HuH-7 (cell line): ENCODE measurements around the gene DAGLB.
"Not testable (repeated sequence)": the region's sequence is repeated elsewhere in the genome, so short reads cannot be mapped to it uniquely, and the experiment has no call there.

Source experiments
- DNase-seq: peaks from one replicate; pipeline ENCODE4 v3.0.0; 2011; ENCODE audit warnings: low spot score

DAGLB gene

GRCh38 chr7:6397759-6398495 lies 49.8 kb downstream of the DAGLB start:
- not testable (repeated sequence) for DNase-seq

DNA sequence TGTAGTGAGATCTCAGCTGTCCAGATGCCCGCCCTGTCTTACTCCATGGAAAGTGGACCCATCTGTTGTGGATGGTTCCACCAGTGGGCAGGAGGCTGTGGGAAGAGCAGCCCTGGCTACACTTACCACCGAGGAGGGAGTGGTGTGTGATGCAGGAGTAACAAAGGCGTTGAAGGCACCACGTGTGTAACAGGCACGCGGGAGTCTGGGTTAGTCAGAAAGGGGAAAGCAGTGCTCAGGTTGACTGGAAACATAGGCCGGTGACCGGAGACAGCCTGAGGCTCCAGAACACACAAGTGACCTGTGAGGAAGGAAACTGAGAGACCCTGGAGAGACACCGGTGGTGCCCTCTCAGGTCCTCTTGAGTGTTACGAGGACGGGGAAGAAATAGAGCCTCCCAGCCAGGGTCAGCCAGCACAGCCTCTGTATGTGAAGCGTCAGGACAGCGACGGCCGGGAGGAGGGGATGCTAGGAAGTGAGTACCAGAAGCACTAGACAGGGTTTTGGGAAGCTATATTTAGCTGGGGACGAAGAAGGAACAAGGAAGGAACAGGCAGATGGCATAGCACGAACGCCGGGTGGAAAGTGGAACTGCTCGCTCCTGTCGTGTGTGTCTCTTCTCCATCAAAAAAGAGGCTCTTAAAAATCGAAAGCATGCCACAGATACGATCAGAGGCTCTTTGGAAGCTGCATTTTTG lies 51.7 kb downstream of the DAGLB start:
- no peak for DNase-seq

DNA sequence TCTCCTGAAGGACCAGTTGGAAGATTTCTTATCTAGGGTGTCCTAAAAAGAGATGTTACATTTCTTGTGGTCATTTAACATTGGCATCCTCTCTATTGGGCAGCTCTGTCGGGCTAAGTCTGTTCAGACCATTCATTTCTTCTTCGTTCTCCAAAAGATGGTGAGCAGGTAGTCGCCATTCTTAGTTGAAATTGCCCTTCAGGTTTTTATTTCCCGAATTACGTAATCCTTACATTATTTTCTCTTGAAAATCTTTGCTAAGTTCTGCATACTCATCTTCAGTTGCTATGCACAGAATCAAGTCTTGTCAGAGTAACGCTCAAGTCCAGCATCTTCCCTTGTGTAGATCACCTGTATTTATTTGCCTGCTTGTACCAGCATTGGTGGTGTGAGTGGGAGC lies 53.6 kb downstream of the DAGLB start:
- DNase-seq, result no peak

DNA sequence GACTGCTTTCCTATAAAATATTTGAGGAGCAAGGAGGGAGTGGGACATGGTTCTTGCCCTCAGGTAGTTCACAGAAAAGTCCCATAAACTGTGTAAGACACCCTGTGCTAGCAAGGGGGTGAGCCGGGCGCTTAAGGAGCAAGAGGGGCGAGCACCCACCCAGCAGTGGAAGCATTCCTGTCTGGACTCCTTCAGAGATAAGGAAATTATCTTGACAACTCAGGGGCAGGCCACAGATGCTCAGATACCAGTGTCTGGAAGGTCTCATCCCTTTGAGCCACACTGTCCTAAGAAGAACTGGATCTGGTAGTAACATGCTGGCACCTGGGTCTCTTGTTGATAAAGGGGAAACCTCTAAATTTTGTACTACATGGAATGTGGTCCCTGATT lies 54.1 kb downstream of the DAGLB start:
- DNase-seq, result no peak

DNA sequence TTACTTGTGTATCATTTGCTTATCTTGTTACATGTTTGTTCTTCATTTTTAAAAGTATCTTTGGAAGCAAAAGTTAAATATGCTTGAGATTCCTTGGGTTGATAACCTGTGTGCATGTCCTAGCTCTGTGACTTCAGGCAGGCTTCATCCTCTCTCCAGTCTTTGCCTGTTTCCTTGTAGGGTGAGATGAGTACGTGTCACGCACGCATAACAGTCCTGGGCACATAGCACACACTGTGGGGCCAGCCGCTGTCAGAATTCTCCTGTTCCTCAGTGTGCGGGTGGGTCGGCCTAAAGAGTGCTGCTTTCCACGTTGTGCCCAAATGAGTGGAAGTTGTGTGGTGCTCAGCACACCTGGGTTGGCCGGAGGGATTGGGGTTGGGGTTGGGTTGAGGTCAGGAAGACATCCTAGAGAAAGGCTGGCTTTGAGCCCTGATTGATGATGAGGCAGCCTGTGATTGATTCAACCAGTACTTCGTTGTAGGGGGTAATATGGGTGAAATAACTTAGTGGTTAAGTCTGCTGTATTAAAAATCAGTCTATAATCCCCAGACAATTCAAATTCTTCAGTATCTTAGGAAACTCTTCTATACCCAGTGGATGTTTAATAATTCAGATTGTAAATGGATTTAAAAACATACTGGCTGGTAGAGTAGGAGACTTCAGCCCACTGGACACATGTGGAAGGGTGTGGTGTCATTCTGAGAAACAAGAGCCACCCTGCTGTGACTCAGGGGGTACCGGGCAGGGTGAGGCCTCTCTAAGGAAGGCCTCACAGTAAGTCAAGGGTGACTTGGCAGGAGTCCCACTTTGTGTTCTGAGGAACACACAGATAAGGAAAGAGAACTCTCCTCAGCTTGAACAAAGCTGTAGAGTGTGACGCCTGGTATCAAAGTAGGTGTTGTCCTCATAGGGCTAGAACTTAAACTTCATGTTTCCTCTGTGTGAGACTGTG lies 54.8 kb downstream of the DAGLB start:
- DNase-seq, result no peak

DNA sequence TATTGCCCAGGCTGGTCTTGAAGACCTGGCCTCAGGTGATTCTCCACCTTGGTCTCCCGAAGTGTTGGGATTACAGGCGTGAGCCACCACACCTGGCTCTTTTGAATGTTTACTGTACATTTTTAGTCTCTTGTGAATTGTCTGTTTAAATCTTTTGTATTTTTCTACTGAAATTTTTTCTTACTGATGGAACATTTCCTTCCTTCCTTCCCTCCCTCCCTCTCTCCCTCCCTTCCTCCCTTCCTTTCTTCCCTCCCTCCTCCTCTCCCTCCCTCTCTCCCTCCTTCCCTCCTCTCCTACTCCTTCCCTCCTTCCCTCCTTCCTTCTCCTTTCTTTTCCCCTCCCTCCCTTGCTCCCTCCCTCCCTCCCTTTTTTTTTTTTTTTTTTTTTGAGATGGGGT lies 58.0 kb downstream of the DAGLB start:
- DNase-seq, result no peak

DNA sequence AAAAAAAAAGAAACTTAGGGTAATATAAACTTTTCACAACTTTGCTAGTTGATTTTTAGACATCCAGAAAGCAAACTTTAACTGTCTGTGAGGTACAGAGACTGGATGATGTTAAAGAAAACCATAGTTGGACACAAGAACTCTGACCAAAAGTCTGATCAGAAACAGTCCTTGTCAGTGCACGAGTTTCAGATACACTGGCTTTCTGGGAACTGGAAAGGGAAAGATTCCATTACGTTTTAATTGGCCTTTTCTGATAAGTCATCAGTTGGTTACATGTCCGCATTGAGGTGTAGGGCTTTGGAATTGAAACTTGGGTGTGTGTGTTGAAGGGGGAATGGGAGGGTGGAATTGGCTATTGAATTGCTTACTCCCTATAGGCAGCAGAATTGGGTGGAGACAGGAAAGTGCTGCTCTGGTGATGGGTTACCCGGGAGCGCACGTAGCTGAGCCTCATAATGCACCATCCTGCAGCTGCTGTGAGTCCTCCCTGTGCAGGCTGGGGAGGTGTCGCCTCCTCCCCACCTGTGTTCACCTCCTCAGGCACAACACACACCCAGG lies 59.9 kb downstream of the DAGLB start:
- no peak for DNase-seq

DNA sequence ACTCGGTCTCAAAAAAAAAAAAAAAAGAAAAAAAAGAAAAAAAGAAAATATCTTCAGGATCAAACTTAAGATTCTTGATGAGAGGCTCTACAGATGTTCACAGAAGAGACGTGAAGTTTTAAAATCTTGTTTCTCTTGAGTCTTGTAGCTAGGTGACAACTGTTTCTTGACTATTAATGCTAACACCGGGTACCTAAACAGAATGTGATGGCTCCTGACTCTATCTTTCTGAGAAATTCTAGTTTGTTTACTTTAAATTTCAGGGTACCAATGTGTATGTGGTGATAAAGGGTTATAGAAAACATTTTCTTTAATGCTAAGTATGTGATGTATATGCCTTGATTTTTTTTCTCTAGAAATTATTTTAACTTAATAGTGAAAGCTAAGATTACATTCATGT lies 61.0 kb downstream of the DAGLB start:
- DNase-seq, result no peak

DNA sequence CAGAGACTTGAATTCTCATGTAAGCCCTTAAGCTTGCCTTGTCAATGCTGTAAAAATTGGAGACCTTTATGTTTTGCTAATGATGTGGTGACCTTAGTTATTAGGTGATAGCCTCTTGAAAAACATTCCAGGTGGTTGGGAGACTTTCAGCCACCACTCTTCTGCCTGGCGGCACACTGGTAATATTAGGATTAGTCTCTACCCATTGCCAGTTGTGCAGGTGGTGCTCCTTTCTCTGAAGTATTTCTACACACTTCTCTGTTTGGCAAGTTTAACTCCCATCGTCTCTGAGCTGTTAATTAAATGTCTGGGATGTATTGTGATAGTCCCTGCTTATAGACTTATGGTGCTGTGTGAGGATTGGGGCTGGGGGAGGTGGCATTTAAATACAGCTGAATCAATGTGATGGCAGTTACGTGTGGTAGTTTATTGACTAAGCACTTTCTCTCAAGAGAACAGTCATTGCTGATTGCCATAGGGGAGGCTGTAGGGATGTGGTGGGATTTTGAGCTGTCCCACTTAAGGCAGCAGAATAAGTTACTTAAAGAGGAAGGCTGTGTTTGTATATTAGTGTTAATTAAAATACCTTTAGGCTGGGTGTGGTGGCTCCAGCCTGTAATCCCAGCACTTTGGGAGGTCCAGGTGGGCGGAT lies 61.7 kb downstream of the DAGLB start:
- DNase-seq, result no peak

DNA sequence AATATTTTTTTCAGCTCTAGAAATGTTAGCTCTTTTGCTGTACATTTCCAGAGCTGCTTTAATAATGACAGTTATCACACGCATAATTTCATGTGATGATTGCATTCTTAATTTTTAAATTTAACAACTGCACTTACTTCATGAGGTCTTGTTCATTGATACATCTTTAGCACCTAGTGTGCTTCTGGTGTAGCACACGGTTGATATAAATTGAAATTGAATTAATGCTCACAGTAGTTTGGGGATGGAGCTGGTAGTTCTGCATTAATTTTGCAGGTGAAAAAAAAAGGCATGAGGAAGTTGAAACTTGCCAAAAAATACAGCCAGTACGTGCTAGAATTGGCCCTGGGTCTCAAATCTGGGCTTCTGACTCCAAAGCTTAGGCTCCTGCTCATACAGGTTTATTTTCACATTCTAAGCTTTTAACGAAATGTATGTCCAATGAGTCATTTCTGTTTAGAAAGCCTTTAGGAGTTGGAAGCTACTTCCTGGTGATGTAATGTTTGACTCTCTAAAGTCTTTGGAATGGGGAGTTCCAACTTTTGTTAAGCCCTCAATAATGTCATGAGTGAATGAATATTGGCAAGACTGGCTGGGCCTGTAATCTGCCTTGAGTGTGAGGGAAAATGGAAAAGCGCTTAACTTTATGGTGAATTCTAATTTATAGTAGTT lies 62.5 kb downstream of the DAGLB start:
- no peak for DNase-seq

DNA sequence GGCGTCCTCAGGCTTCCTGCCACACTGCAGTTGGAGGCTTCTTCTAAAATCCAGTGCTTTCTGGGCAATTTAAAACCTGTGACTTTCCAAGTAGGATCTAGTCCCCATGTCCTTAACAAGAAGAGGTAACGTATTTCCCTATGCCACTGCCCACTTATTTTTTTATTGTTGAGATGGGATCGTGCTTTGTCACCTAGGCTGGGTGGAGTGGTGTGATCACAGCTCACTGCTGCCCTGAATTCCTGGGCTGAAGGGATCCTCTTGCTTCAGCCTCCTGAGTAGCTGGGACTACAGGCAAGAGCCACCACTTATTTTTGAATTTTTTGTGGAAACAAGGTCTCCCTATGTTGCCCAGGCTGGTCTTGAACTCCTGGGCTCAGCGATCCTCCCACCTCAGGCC lies 63.4 kb downstream of the DAGLB start:
- DNase-seq, result no peak

GRCh38 chr7:6382817-6383216 lies 64.9 kb downstream of the DAGLB start:
- DNase-seq, result no peak

DNA sequence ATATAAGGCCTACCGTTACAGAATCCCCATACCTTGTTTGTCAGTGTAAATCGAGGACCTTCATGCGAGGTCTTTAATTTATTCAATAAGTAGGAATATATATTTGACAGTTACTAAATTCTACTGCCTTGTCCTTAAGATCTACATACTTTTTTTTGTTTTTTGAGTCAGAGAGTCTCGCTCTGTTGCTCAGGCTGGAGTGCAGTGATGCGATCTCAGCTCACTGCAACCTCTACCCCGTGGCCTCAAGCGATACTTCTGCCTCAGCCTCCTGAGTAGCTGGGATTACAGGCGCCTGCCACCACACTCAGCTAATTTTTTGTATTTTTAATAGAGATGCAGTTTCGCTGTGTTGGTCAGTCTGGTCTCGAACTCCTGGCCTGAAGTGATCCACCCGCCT lies 65.9 kb downstream of the DAGLB start:
- not testable (repeated sequence) for DNase-seq

- DNase-seq, result no peak
Measured at GRCh38 chr7:6380310-6381095, 67.3 kb downstream of the DAGLB start.

- no peak for DNase-seq
Measured at GRCh38 chr7:6379886-6380285, 67.9 kb downstream of the DAGLB start.

- not testable (repeated sequence) for DNase-seq
Measured at GRCh38 chr7:6378556-6378955, 69.2 kb downstream of the DAGLB start.

GRCh38 chr7:6376820-6377219 lies 70.9 kb downstream of the DAGLB start:
- peak; percentile 85 for DNase-seq

DNA sequence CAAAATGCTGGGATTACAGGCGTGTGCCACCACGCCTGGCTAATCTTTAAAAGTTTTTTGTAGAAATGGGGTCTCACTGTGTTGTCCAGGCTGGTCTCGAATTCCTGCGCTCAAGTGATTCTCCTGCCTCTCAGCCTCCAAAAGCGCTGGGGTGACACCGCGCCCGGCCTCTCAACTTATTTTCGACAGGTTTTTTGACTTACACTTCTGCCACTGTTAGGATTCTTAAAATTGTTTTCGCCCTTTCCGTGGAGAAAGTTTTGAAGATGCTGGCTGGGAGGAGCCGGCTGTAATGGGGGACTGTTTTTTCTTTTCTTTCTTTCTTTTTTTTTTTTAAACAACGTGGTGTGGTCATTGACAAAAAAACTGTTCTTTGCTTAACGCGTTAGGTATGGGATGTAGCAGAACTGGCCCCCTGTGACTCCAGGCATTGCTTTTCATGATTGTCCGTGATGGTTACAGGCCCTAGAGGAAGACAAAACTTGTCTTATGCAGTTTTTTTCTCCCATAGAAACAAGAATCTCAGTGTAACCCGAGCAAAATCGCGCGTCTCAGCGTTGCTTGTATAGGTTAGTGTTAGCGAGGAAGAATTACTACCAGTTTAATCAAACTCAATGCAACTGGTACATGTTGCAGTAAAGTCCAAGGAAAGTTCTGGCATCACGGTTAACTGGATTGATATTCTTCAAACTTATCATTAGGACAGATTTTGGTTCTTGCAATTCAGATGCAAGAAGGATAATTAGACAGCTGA lies 72.2 kb downstream of the DAGLB start:
- DNase-seq, result no peak

DNA sequence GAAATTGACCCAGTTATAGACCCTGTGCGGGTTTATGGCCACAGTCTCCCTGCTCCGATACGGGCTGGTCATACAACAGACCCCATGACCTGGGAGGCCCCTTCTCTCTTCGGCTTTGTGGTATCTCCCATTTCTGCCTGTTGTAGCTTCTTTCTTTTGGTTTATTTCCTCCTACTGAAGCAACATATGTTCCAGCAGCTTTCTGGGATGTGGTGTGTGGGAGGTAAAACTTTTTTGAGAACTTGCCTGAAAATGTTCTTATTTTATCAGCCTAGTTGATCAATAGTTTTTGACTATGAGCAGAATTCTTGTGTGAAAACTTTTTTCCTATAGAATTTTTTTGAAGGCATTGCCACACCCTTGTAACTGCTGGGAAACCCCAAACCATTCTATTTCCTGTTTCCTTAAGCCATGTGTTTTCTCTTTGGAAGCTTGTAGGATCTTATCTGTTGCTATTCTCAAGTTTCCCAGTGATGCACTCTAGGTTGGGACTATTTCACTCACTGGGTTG lies 80.0 kb downstream of the DAGLB start:
- no peak for DNase-seq
